NCI-H2081 (cell line): ENCODE measurements around the gene CALD1.

Experiments
- DNase-seq, 2 experiments: peaks; one replicate each; lab custom pipeline; 2025; lab: John Stamatoyannopoulos, UW

Gene CALD1

GRCh38 chr7:134927076-134927475 lies 147.6 kb downstream of the CALD1 start:
- no peak for DNase-seq

- DNase-seq, result no peak
These were observed 148.3 kb downstream of the CALD1 start for GRCh38 chr7:134927723-134928122.

GRCh38 chr7:134928554-134928953 lies 149.1 kb downstream of the CALD1 start:
- DNase-seq, result no peak

GRCh38 chr7:134931487-134931886 lies 152.1 kb downstream of the CALD1 start:
- no peak for DNase-seq

- no peak for DNase-seq
These were observed 153.4 kb downstream of the CALD1 start for GRCh38 chr7:134932707-134933370.

GRCh38 chr7:134933460-134934068 lies 154.1 kb downstream of the CALD1 start:
- DNase-seq, result no peak

- DNase-seq, result no peak
These were observed 156.3 kb downstream of the CALD1 start for GRCh38 chr7:134935701-134936100.

GRCh38 chr7:134936893-134937510 lies 157.6 kb downstream of the CALD1 start:
- DNase-seq, result no peak

- no peak for DNase-seq
These were observed 158.7 kb downstream of the CALD1 start for GRCh38 chr7:134938141-134938540.

GRCh38 chr7:134939136-134939535 lies 159.7 kb downstream of the CALD1 start:
- no peak for DNase-seq

GRCh38 chr7:134940729-134941128 lies 161.3 kb downstream of the CALD1 start:
- DNase-seq, result no peak

- DNase-seq, result no peak
These were observed 161.9 kb downstream of the CALD1 start for GRCh38 chr7:134941185-134941900.

- DNase-seq, result no peak
These were observed 162.5 kb downstream of the CALD1 start for GRCh38 chr7:134941952-134942351.

- no peak for DNase-seq
These were observed 163.4 kb downstream of the CALD1 start for GRCh38 chr7:134942690-134943466.

GRCh38 chr7:134943785-134944400 lies 164.5 kb downstream of the CALD1 start:
- DNase-seq, result peak; percentile 3 to 29

GRCh38 chr7:134945691-134946090 lies 166.3 kb downstream of the CALD1 start:
- DNase-seq, result no peak

- DNase-seq, result no peak
These were observed 166.8 kb downstream of the CALD1 start for GRCh38 chr7:134946260-134946659.

GRCh38 chr7:134947329-134947728 lies 167.9 kb downstream of the CALD1 start:
- no peak for DNase-seq

GRCh38 chr7:134947831-134948230 lies 168.4 kb downstream of the CALD1 start:
- DNase-seq, result no peak

GRCh38 chr7:134948246-134948645 lies 168.8 kb downstream of the CALD1 start:
- no peak for DNase-seq

GRCh38 chr7:134948736-134949135 lies 169.3 kb downstream of the CALD1 start:
- no peak for DNase-seq

GRCh38 chr7:134949171-134949570 lies 169.7 kb downstream of the CALD1 start:
- no peak for DNase-seq
